GM20431 (cell line): Measurements from ENCODE around the gene CD68.
"Not testable (repeated sequence)": the region's sequence is repeated elsewhere in the genome, so short reads cannot be mapped to it uniquely, and the experiment has no call there.

Experiments
- in situ Hi-C: fragments of 300-500 bp; cut with MseI, MboI; formaldehyde crosslinking; loops from one replicate; pipeline ENCODE4 v1.15.0; 2020; ENCODE audit warnings: low sequenced_read_pairs; ENCODE audit not compliant: unreplicated experiment

Gene CD68

DNA sequence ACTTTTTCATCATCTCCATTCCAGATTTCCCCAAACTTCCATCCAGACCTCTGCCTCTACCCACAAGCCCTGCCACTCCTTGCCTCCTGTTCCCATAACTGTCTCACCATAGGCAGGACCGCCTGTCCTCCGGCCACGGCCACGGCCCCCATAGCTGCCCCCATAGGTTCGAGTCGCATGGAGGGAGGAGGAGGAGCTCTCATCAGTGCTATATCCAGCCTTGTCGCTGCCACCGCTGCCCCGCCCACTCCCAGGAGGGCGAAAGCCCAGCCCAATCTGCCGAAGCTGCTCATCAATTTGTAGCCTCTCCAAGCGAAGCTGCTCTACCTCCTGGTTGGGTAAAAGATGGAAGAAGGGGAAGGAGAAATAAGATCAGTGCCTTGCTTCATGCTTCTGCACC, 13.9 kb downstream of the CD68 start:
- in situ Hi-C loops: loop anchor here (25.0 kb wide), 1 partner anchor 556 kb away; the partner anchor contains the start of genes SLC16A11 and SLC16A13

- in situ Hi-C loops: loop anchor here (25.0 kb wide), 1 partner anchor 560 kb away; the partner anchor contains the start of genes SLC16A11 and SLC16A13
Measured at GRCh38 chr17:7597561-7597960, 18.1 kb downstream of the CD68 start.

DNA sequence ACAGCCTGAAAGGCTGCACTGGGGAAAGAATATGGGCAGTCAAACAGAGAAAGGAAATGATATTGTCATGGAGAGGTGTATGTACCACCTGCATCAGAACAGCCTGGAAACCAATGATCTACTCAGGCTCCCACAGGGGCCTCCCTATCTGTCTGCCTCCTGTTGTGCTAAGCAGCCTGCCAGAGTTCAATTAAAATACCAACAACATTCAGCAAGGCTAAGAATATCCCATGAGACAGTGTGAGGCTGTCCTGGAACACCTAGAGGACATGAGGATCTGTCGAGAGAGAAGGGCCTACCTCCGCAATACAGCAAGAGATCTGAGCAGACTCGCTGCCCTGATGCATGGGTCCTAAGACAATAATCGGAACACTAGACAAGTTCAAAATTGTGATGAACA, 26.8 kb downstream of the CD68 start:
- in situ Hi-C loops: no loop called here

GRCh38 chr17:7610641-7611040, 31.2 kb downstream of the CD68 start:
- in situ Hi-C loops: no loop called here

- in situ Hi-C loops: no loop called here
Measured at GRCh38 chr17:7611635-7612293, 32.3 kb downstream of the CD68 start.

DNA sequence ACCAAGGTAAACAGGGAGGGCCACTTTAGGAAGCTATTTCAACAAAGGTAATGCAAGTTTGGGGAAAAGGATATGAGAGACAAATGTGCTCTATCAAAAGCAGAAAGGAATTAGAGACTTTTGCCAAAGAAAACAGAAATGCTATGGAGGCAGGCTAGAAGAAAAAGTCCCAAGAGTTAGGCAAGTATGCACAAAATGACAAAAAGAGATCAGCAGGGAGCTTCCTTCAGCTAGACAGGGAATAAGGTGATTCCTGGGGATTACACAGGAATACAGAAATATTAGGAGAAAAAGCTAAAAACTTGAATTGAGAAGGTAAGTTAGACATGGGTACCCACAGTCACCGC, 32.8 kb downstream of the CD68 start:
- in situ Hi-C loops: no loop called here

DNA sequence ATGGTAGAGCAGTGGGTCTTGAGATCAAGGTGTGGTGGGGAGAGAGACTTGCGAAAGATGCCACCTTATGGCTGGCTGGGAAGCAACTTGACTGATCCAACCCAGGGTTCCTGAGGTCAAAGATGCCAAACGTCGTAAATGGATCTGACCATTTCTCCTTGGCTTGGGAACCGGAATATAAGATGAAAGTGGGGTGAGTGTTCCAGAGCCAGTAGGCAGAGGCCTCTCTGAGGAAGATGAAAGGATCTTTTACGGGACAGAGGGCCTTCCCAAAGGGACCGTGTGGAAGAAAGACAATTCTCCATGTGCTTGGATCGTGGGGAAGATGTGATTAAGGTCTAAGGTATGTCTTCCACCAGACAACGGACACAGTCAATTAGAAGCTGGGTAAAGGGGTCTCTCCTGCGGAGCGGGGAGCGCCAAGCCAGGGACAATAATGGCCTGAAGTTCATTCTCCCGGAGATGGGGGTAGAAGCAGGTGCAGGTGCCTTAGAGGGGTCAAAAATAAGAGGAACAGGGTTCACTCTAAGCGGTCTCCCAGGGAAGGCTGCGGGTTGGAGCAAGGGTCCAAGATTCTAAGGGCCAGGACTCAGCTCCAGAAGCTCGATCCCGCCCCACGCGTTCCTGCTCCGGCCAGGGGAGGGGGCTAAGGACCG, 34.5 kb downstream of the CD68 start:
- in situ Hi-C loops: no loop called here

- in situ Hi-C loops: no loop called here
Measured at GRCh38 chr17:7614425-7615264, 35.2 kb downstream of the CD68 start, which contains the start of gene FXR2. Gene FXR2, minus strand, starts transcription at chr17:7614897. Its CDS starts 365 bp downstream, at chr17:7614532.

DNA sequence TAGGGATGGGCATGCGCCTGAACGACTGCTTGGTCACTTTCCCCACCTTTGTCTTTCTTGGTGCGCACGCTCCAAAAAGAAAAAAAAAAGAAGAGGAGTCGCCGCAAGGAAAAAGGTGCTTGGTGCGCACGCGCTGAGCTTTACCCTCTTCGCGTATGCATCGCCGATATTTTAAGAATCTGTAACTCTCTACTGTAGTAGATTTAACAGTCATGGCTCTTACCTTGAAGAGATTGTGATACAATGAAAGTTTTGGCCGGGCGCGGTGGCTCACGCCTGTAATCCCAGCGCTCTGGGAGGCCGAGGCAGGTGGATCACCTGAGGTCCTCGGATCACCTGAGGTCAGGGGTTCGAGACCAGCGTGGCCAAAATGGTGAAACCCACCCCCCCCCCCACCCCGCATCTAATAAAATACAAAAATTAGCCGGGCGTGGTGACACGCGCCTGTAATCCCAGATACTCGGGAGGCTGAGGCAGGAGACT, 35.9 kb downstream of the CD68 start:
- in situ Hi-C loops: no loop called here

DNA sequence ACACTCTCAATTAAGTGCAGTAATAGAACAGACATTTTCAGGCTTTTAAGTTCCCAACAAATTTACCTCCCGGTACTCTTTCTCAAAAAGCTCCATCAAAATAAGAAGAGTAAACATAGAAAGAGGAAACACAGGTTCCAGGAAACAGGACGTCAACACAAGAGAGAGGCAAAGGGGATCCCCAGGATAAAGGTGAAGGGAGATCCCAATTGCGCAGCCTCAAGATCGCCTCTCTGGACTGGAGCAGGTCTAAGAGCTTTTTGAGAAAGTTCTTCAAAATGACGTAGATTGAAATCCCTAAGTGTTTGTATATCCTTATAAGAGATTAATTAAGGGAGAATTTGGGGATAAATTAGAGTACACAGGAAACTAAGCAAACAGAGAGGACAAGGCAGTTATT, 39.2 kb downstream of the CD68 start:
- in situ Hi-C loops: no loop called here

DNA sequence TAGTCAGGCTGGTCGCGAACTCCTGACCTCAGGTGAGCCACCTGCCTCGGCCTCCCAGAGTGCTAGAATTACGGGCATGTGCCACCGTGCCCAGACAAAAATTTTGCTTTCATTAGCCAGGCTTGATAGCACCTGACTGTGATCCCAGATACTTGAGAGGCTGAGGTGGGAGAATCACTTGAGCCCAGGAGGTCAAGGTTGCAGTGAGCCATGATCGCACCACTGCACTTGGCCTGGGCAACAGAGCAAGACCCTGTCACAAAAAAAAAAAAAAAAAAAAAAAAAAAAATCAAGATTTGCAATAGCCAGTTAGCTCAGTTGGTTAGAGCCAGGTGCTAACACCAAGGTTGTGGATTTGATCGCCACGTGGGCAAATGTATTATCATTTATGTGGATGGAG, 41.4 kb downstream of the CD68 start:
- in situ Hi-C loops: no loop called here

DNA sequence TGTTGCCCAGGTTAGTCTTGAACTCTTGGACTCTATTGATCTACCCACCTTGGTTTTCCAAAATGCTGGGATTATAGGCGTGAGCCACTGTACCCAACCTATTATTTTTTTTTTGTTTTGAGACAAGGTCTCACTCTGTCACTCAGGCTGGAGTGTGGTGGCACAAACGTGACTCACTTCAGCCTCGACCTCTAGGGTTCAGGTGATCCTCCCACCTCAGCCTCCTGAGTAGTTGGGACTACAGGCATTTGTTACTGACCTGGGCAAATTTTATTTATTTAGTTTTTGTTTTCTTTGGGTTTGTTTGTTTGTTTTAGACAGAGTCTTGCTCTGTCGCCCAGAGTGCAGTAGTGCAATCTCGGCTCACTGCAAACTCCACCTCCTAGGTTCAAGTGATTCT, 44.2 kb downstream of the CD68 start:
- in situ Hi-C loops: no loop called here

- in situ Hi-C loops: not testable (repeated sequence)
Measured at GRCh38 chr17:7625749-7626148, 46.3 kb downstream of the CD68 start.

DNA sequence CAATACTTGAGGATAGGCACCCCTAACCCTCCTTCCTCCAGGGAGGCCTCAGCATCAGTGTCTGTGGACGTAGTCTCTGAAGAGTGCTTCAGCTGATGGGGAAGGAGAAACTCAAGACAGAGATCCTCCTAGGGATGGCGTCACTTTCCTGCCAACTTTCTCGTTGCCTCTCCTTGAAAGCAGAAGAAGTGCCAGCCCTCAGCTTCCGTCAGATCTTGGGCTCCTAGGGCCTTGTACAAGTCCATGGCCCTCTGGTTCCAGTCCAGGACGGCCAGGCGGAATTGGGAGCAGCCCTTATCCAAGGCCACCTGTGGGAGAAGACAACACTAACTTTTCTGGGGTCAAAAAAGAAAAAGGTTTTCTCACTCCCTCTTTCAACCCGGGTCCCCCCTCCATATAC, 46.9 kb downstream of the CD68 start:
- in situ Hi-C loops: no loop called here

- in situ Hi-C loops: no loop called here
Measured at GRCh38 chr17:7626956-7627249, 47.5 kb downstream of the CD68 start.

DNA sequence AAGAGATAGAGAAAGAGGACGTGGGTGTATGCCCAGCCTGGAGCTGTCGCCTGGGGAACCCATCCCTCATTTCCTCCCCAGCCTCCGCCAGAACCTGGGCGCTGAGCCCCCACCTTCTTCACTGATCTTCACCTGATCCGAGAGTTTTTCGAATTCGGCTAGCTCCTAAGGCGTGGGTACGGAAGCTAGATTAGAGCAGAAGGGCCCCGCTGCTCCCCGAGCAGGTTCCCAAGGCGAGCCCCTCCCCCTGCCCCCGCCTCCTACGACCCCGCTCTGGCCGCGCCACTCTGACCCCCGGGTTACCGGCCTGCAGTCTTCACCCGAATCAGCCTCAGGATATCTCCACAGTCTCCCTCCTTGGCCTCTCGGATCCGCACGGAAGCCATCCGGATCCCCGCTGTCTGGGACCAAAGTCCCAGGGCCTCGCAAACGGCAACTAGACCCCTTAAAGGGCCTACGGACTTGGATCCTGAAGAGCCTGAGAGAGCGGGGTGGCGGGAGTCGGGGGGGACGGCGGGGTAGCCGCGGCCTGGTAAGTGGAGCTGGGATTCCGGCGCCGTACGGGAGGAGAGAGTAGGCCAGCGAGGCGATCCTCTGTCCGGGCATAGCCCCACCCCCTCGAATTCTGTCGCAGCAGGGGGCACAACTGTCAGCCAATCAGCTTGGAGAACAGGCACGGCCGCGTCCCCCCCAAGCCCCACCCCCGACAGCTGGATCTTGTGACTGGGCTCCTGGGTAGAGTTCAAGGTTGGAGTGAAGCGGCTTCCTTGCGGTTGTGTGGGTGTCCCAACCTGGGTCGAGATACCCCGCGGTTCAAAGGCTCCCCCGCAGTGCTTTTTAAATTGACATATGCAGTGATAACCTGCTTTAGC, 48.0 kb downstream of the CD68 start, which contains the start of gene SAT2:
TSS of gene SAT2 (minus strand) at position 572 of the 872 bp plus-strand sequence. CDS start at position 386, 186 bp downstream.
- in situ Hi-C loops: no loop called here

GRCh38 chr17:7629939-7630571, 50.6 kb downstream of the CD68 start, which contains the start of gene SHBG:
Gene SHBG, plus strand, starts transcription at chr17:7630135. Its CDS starts 38 bp downstream, at chr17:7630173.
- in situ Hi-C loops: no loop called here
